Activated CD8-positive, alpha-beta memory T cell treated with anti-CD3 and anti-CD28 coated beads for 24 hours (primary cell): ENCODE data around the gene TFAP2A.

Source experiments
- DNase-seq: peaks from one replicate; pipeline ENCODE4 v3.0.0-alpha.2; 2020

Gene TFAP2A

DNA sequence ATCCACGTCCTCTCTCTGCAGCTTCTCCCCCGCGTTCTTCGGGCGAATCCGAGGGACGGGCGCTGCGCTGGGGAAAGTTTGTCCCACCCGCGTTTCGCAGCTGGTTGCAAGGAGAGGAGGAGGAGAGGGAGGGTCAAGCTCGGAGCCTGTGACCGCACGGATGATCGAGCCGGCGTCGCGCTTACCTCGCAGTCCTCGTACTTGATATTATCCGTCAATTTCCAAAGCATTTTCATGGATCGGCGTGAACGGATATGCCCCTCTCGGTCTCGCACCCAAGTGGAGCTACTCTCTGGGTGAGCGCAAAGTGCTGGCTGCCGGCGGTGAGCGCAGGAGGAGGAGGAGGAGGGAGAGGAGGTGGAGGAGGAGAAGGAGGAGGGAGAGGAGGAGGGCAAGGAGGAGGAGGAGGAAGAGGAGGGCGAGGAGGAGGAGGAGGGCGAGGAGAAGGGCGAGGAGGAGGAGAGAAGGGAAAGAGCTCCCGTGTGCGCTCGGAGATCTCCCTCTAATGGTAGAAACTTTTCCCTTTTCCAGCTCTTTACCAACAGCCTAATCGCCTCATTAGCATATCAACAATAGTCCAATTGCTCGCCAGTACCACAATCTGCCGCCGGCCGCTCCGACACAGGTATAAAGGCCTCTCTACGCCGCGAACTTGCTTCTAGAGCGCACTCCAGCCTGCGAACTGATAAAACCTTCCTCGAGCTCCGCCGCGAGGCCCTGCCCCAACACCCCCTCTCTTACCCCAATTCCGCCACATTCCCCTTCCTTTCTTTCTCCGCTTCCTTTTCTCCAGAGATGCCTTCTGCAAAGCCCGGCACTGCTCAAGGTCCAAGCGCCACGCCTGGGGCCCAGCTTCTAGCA lies at the start of gene TFAP2A:
Gene TFAP2A (minus strand): TSS at position 319 of the 861 bp plus-strand sequence. CDS start 83 bp downstream, at position 236.
- no peak for DNase-seq

DNA sequence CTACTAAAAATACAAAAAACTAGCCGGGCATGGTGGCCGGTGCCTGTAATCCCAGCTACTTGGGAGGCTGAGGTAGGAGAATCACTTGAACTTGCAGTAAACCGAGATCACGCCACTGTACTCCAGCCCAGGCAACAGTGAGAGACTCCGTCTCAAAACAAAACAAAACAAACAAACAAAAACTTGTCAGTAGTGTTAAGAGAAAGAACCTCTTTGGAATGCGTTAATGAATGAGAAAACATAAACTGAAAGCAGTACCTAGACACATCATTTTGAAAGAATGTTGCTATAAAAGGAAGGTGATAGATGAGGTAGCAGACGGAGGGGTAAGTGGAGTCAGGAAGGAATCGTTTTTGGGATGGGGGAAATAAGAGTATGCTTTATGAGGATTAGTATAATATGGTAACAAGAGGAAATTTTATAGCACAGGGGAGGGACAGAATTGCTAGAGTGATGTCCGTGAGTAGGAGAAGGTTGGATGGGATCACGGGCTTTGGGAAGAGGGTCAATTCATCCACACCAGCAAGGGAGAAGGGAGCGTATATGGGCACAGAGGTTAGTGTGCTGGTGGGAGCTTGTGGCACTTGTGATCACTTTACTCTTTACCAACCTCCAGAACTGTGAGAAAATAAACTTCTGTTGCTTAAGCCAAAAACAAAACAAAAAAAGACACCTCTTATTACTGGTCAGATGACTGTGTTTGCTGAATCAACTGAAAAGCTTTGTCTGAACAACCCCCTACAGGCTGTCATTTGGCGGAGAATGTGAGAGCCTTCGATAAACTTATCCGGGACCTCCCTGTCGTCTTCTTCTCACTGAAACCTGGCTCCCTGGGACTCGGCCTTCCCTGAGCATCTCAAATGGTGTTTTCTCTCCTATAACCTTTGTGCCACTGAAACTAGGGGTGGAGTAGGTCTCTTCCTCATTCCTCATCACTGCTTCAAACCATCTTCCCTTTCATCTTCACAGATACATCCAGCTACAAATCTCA lies 48.9 kb upstream of the TFAP2A start:
- DNase-seq: no peak

DNA sequence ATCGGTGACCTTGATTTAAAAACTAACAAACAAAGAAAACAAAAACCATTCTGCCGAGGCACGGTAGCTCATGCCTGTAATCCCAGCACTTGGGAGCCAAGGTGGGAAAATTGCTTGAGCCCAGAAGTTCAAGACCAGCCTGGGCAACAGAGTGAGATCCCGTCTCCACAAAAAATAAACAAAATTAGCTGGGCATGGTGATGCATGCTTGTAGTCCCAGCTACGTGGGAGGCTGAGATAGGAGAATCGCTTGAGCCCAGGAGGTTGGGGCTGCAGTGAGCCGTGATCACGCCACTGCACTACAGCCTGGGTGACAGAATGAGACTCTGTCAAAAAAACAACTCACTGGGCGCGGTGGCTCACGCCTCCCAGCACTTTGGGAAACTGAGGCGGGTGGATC lies 48.2 kb upstream of the TFAP2A start:
- no peak for DNase-seq

DNA sequence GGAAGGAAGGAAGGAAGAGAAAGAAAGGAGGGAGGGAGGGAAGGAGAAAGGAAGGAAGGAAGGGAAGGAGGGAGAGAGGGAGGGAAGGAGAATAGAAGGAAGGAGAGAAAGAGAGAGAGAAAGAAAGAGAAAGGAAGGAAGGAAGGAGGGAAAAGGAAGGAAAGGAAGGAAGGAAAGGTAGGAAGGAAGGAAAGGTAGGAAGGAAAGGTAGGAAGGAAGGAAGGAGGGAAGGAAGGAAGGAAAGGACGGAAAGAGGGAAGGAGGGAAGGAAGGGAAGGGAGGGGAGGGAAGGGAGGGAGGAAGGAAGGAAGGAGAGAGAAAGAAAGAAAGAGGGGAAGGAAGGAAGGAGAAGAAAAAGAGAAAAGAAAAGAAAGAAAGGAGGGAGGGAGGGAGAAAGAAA lies 47.0 kb upstream of the TFAP2A start:
- no peak for DNase-seq

DNA sequence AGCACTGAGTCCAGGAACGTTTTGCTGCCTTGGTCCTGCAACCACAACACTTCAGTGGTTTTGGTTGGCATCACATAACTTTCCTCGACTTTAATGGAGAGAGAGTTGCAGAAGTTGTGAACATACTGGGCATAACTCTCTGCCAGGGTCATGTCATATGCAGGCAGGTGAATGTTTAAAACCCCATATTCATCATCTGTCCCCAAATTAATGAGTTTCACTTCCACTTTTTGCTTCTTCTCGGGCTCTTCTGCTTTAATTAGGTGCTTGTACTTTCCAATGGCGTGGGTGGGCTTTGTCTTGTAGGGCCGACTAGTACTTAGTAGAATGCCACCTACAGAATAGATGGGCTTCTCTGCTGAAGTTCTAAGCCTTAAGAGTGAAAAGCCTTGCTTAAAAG lies 45.2 kb upstream of the TFAP2A start:
- no peak for DNase-seq

DNA sequence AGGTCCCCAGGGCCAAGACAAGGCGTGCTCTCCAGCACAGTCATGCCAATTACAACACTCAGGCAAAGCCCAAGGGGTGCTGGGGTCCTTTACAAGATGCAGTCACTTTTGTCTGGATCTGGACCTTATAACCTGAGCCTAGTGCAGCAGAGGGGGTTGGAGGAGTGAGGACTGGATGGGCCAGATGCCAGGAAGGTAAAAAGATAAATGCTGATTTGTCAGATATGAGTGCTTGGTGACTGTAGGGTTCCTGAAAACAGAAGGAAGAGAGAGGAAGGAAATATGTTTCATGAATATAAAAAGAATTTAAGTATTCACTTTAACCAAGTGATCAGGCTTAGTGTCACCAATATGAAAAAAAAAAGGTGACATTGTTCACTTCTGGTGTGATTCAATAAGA lies 43.4 kb upstream of the TFAP2A start:
- no peak for DNase-seq

DNA sequence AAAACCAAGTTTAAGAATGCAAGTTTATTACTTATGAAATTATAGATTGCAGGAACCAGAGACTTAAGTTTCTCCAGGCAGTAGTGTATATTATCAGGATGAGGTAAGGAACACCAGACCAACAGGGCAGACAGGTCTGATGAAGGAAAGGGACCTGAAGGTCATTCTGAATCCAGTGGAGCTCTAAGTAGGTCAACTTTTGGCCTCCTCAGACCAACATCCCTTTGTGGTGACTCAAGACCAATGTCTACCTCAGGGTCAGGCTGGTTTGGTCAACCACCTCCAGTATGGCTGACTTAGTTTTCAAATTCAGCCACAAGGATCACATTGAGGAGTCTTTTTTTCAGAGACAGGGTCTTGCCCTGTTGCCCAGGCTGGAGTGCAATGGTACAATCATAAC lies 38.7 kb upstream of the TFAP2A start:
- DNase-seq: no peak

DNA sequence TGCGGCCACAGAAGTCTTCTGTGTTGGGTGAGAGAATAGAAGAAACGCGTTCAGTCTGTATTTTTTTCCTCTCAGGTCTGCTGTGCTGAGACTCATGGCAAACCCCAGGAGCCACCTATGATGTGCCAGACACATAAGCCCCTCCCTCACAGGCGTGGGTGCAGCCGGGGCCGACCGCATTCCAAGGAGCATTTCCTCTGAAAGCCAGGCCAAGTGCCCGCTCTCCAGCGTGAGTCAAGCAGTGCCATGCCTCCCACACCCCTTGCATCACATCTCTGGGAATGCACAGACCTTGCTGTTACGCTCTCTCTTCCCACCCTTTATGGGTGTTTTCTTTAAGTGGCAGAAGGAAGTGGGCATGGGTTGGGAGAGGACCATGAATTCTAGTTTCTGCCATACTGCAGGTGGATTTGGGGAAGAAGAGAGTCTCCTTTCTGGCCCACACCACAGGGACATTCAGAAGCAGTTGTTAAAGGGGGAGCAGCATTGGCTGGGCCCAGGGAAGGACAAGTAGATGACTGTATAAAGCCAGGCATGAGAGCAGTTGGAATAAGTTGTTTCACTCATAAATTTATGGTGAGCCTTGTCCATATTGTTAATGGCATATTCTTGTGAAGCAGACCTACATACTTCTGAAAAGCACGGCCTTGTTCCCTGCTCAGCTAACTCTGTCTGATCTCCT lies 37.1 kb upstream of the TFAP2A start:
- DNase-seq: no peak

DNA sequence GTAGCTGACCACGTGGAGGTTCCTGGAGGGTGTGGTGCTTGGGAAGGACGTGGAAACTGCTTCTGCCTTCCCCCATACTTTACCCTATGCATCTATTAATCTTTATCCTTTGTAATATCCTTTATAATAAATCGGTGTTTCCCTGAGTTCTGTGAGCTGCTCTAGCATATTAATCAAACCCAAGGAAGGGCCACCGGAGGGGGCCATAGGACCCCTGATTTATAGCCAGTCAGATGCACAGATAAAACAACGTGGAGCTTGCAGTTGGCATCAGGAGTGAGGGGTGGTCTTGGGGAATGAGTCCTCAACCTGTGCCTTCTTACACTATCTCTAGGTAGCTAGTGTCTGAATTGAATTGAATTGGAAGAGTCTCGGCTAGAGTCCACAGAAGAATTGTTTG lies 36.5 kb upstream of the TFAP2A start:
- no peak for DNase-seq

DNA sequence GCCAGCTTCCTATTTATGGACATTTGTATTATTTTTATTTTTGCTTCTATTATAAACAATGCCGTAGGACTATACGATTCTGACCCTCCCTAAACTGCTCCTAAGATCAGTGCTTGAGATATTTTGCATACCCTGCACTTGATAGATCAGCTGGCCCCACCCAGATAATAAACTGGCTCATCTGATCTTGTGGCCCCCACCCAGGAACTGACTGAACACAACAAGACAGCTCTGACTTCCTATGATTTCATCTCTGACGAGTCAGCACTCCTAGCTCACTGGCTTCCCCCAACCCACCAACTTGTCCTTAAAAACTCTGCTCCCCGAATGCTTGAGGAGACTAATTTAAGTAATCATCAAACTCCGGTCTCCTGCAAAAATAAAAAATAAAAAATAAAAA lies 34.9 kb upstream of the TFAP2A start:
- DNase-seq: no peak

DNA sequence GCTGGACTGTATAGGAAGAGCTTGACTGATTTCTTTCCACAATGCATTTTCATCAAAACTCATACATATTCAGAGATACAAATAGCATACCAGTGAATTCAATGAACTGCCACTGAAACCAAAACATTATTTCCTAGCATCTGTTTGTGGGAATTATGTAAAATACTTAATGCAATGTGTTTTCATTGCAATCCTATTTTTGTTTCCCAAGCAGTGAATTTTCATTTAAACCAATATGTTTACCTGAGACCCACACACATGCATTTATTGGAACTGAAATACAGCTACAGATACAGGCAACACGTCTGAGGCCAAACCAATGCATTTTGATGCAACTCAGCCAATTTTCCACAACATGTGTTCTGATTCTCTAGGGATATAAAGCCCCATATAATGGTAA lies 33.2 kb upstream of the TFAP2A start:
- no peak for DNase-seq

DNA sequence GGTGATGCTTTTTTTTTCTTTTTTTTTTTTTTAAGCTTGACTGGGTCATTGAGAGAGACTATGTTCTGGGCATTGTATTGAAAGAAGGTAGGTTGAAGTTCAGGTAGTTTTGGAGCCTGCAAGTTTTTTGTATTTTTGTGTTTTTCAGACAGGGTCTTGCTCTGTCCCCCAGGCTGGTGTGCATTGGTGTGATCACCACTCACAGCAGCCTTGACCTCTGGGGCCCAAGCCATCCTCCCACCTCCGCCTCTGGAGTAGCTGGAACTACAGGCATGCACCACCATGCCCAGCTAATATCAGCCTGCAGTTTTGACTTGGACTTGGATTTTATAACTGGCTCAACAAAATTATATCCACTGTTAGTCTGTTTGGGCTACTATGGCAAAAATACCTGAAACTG lies 31.7 kb upstream of the TFAP2A start:
- DNase-seq: no peak

DNA sequence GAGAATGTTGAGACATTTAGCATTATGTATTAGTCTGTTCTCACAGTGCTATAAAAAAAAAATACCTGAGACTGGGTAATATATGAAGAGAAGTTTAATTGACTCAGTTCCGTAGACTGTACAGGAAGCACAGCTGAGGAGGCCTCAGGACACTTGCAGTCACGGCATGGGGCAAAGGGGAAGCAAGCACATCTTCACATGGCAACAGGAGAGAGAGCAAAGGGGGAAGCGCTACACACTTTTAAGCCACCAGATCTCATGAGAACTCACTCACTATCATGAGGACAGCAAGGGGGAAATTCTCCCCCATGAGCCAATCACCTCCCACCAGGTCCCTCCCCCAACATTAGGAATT lies 26.8 kb upstream of the TFAP2A start:
- DNase-seq: no peak

DNA sequence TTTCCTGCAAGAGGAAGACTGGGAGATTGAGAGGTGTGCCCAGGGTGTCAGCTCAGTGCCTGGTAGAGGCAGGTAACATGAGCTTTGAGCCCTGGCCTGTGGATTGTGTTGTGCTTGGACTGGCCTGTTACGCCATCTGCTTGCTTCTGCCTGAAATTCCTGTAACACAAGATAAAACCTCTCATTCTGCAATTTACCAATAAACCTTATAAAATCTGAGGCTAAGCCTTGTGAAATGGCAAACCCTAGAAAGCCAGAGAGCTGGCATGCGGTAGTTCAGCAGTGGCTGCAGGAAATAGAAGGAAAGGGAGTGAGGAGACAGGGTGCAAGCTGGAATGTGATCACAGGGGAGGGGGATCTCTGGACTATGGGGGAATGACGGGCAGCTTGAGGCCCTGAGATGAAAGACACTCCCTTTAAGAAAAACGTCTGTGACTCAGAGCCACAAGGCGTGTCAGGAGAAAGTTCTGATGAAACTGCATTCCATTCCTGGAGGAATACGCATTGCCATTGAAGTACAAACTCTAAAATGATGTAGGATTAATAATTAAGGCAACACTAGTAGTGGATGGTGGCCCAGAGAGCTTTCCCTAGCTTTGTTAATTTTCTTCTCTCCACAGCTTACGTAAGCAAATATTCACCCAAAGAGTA lies 26.3 kb upstream of the TFAP2A start:
- no peak for DNase-seq

DNA sequence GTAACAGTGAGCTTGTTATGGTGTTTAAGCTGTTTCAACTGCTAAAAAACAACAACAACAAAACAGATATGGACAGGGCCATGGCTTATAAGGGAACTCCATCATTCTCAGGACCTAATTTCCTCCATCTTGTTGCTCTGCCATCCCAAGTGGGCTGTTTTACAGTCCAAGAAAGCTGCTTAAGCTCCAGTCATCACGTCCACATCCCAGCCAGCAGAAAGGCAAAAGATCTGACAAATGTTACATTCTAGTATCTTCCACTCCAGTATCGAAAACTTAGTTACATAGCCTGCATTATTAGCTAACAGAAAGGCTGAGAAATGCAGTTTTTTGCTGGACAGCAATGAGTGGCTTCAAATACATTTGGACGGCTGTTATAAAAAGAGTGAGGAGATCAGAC lies 23.0 kb upstream of the TFAP2A start:
- no peak for DNase-seq

DNA sequence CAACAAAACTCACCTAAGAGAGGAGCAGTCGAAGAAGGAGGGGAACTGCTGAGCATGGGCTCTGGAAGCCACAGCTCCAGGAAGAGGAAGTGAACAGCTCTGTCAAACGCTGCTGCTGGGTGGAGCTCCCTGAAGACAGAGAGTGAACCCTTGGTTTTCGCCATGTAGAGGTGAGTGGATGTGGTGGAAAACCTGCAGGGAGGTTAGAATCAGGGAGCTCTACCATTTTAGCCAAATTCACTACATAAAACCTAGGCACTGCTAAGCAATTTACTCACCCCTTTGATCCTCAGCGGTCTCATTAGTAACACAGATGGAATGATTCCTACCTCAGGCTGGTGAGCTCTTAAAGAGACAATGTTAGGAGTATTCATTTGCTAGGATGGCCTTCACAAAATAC lies 19.4 kb upstream of the TFAP2A start:
- no peak for DNase-seq

DNA sequence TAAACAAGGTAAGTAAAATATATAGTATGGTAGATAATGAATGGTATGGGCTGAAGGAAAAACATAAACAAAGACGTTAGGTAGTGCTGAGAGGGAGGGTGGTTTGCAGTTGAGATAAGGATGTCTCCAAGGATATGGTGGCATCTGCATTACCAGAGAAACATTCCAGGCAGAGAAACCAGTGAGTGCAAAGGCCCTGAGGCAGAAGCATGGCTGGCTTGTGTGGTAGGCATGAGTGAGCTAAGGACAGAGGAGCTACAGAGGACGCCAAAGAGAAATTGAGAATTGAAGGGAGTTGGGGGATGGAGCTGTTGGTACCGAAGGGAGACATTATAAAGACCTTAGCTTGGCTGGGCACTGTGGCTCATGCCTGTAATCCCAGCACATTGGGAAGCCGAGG lies 18.4 kb upstream of the TFAP2A start:
- no peak for DNase-seq

DNA sequence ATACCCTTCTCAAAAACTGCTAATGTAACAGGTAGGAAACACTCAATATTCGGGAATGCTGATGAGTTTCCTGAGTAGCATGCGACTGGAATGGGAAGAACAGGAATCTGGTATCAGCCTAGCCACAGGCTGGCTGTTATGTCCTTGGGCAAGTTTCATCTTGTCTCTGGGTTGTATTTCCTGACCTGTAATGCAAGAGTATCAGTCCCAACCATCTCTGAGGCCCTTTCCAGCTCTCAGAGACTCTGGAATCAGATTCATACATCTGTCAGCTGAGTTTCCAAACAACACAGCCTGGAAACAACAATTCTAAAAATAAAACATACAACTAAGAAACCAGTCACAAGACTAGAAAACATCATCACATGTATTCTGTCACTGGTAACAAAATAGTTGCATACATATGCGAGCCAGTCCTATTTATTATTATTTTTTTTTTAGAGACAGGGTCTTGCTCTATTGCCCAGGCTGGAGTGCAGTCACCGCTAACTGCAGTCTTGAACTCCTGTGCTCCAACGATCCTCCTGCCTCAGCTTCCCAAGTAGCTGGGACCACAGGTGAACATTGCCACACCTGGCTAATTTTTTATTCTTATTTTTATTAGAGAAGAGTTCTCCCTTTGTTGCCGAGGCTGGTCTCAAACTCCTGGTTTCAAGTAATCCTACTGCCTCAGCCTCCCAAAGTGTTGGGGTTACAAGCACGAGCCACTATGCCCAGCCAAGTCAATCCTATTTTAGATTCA lies 16.7 kb upstream of the TFAP2A start:
- no peak for DNase-seq

DNA sequence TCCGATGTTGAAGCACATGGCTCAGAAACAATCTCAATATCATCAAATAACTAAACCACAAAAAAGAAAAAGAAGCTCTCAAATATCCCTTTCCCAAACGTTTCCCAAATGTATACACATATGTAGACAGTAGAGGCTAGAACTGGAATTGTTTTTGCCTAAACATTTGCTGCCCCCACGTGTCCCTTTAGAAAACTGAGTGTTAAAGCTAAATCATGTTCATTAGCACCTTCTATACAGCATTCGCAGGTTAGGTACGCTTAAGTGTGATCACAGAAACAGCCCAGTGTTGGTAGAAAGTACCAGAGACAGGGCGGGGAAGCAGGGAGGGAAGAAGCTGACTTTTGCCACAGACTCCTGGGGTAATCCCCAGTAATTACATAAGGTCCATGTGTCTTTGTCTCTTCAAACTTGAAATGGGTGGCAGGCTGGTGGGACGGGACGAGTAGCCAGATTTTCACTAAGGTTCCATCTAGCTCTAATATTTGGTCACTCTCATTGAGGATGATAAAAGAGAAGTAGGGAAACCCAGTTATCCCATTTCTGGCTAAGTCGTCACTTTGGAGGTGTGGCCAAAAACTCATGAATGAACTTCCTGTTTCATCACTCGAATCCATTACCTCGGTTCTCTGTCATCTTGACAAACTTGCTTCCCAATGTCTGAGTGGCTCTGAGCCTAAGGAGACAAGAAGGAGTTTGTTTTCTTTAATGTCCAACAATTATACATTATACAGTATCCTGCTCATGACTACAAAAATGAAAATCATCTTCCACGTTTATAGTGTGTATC lies 15.0 kb upstream of the TFAP2A start:
- DNase-seq: no peak

DNA sequence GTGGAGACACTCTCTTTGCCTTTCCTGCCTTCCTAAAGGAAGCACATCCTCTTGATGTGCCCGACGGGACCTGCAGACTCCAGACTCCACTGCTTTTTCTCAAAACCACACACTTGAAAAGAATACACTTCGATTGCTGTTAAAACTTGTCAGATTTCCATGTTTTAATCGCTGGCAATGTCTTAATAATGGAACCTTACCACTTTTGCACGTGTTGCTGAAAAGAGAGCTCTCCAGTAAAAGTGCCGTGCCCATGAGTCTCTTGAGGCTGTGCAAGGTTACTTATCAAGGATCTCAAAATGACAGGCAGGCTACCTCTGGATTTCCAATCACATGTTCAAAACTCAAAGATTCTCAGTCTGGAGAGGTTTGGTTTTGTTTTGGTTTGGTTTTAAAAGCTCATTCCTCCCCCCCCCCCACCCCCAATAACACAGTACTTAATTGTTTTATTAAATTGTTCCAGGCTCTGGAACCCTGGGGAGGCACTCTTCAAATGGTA lies 12.0 kb upstream of the TFAP2A start:
- no peak for DNase-seq
